DND-41 (cell line): ENCODE measurements around the gene ASIC1.

Experiments used
- ATAC-seq: fragments of 200-7000 bp; cut with Tn5 transposase; 3 replicates; pipeline ENCODE4 v1.9.1; 2021; ENCODE audit warnings: low read depth; ENCODE audit not compliant: insufficient read depth
- DNase-seq: peaks from one replicate; pipeline ENCODE4 v3.0.0-alpha.2; 2020
- H2AFZ ChIP-seq: 2 replicates; pipeline ENCODE4 v1.6.0; 2012; ENCODE audit warnings: low read depth, low read length
- H3K27ac ChIP-seq: 2 replicates; pipeline ENCODE4 v1.5.1; 2012; ENCODE audit warnings: low read length, inconsistent platforms
- H3K27me3 ChIP-seq: fragments of 200-600 bp; sonication (generic); 2 replicates; pipeline ENCODE4 v1.6.0; 2012; ENCODE audit warnings: low read length, mild to moderate bottlenecking, inconsistent platforms; ENCODE audit not compliant: insufficient read depth, poor library complexity
- H3K36me3 ChIP-seq: 2 replicates; pipeline ENCODE4 v1.5.1; 2012; ENCODE audit warnings: low read length, inconsistent platforms; ENCODE audit not compliant: insufficient read depth
- H3K4me1 ChIP-seq: 2 replicates; pipeline ENCODE4 v1.5.1; 2012; ENCODE audit warnings: mild to moderate bottlenecking, low read length; ENCODE audit not compliant: insufficient read depth
- H3K4me2 ChIP-seq: 2 replicates; pipeline ENCODE4 v1.6.0; 2012; ENCODE audit warnings: mild to moderate bottlenecking, moderate library complexity, low read length, inconsistent platforms; ENCODE audit not compliant: insufficient read depth
- H3K4me3 ChIP-seq, 2 experiments: fragments of 200-600 bp in 1 of 2; shearing (Covaris generic) in 1 of 2; 2 replicates each; pipeline ENCODE4 v1.5.1; 2012 to 2016; ENCODE audit warnings: inconsistent platforms in 2 of 2, low read length in 2 of 2, mild to moderate bottlenecking in 2 of 2, low read depth in 1 of 2, moderate library complexity in 1 of 2
- H3K79me2 ChIP-seq: 2 replicates; pipeline ENCODE4 v1.6.0; 2012; ENCODE audit warnings: low read length, inconsistent platforms; ENCODE audit not compliant: insufficient read depth
- H3K9ac ChIP-seq: 2 replicates; pipeline ENCODE4 v1.6.0; 2012; ENCODE audit warnings: low read depth, mild to moderate bottlenecking, inconsistent platforms, low read length, moderate library complexity
- H3K9me3 ChIP-seq: 2 replicates; pipeline ENCODE4 v1.5.1; 2012; ENCODE audit warnings: low read length, moderate library complexity, mild to moderate bottlenecking, inconsistent platforms; ENCODE audit not compliant: insufficient read depth, severe bottlenecking
- H4K20me1 ChIP-seq: 2 replicates; pipeline ENCODE4 v1.6.0; 2012; ENCODE audit warnings: low read length; ENCODE audit not compliant: insufficient read depth
- CTCF ChIP-seq: IDR thresholded peaks from 2 replicates; pipeline ENCODE4 v1.5.1; 2012; ENCODE audit warnings: borderline replicate concordance, low read length, moderate library complexity, mild to moderate bottlenecking; ENCODE audit not compliant: poor library complexity, severe bottlenecking; ENCODE audit errors: extremely low read depth
- EZH2 ChIP-seq: IDR thresholded peaks from 3 replicates; pipeline ENCODE4 v1.6.1; 2012; ENCODE audit warnings: borderline replicate concordance, low read depth, mild to moderate bottlenecking, moderate library complexity, low read length, inconsistent platforms; ENCODE audit not compliant: severe bottlenecking

The ASIC1 gene

GRCh38 chr12:50087151-50087550, 29.8 kb downstream of the ASIC1 start:
- Histone ChIP-seq H3K4me2 (peak overlapping the region; percentile 26; the same call in 1 of the 2 replicates), H3K27ac (no peak overlapping the region), H3K4me1 (peaks cover 43% of the 10 kb centered on the region), H3K4me3 (no peak overlapping the region), H3K9me3 (no peaks in the 10 kb centered on the region), H3K9ac (no peak overlapping the region), H3K36me3 (peaks cover 61% of the 10 kb centered on the region), H3K79me2 (peaks cover 53% of the 10 kb centered on the region), H2AFZ (no peak overlapping the region), H3K27me3 (no peaks in the 10 kb centered on the region), H4K20me1 (peaks cover 26% of the 10 kb centered on the region)
- TF ChIP-seq EZH2 (no peak), CTCF (no peak)
- ATAC-seq (no peak), DNase-seq (no peak)

- no peak overlapping the region for H3K4me2 ChIP-seq
- no peak overlapping the region for H3K27ac ChIP-seq
- no peak for TF ChIP-seq EZH2
- TF ChIP-seq CTCF, result no peak
- H3K9me3 ChIP-seq, result no peaks in the 10 kb centered on the region
- H3K4me1 ChIP-seq, result peaks cover 43% of the 10 kb centered on the region
- no peak for ATAC-seq
- no peak for DNase-seq
- peaks cover 53% of the 10 kb centered on the region for H3K79me2 ChIP-seq
- no peaks in the 10 kb centered on the region for H3K27me3 ChIP-seq
- H4K20me1 ChIP-seq, result peaks cover 26% of the 10 kb centered on the region
- no peak overlapping the region for H2AFZ ChIP-seq
- H3K36me3 ChIP-seq, result peaks cover 68% of the 10 kb centered on the region
- H3K4me3 ChIP-seq, result no peak overlapping the region
- no peak overlapping the region for H3K9ac ChIP-seq
Observed at GRCh38 chr12:50087995-50088394, 30.6 kb downstream of the ASIC1 start.

- Histone ChIP-seq H4K20me1 (peaks cover 26% of the 10 kb centered on the region), H3K4me3 (no peak overlapping the region), H3K4me2 (peak overlapping the region; percentile 31; the same call in 1 of the 2 replicates), H3K27me3 (no peaks in the 10 kb centered on the region), H3K36me3 (peaks cover 76% of the 10 kb centered on the region), H3K9me3 (no peaks in the 10 kb centered on the region), H3K4me1 (peaks cover 37% of the 10 kb centered on the region), H3K9ac (no peak overlapping the region), H2AFZ (no peak overlapping the region), H3K27ac (no peak overlapping the region), H3K79me2 (peaks cover 50% of the 10 kb centered on the region)
- TF ChIP-seq EZH2 (no peak), CTCF (peak; percentile 93)
- DNase-seq (peak; percentile 64), ATAC-seq (0 out of 3 replicates have a peak, but pooled peaks have one; percentile 17)
Observed at GRCh38 chr12:50088577-50089335, 31.4 kb downstream of the ASIC1 start.
